ENCODE measurements around the gene CLSTN2. TPM values are rescaled to one million over a fixed set of nuclear protein-coding genes. Genes with fewer than 3 reads are reported as not detected.

Gene CLSTN2
- total RNA-seq (2022; extraction: Qiagen RNA extraction; ENCODE audit: low read depth) = 0.01 to 0.05 TPM (median 0.02 TPM) in 5 replicates

DNA sequence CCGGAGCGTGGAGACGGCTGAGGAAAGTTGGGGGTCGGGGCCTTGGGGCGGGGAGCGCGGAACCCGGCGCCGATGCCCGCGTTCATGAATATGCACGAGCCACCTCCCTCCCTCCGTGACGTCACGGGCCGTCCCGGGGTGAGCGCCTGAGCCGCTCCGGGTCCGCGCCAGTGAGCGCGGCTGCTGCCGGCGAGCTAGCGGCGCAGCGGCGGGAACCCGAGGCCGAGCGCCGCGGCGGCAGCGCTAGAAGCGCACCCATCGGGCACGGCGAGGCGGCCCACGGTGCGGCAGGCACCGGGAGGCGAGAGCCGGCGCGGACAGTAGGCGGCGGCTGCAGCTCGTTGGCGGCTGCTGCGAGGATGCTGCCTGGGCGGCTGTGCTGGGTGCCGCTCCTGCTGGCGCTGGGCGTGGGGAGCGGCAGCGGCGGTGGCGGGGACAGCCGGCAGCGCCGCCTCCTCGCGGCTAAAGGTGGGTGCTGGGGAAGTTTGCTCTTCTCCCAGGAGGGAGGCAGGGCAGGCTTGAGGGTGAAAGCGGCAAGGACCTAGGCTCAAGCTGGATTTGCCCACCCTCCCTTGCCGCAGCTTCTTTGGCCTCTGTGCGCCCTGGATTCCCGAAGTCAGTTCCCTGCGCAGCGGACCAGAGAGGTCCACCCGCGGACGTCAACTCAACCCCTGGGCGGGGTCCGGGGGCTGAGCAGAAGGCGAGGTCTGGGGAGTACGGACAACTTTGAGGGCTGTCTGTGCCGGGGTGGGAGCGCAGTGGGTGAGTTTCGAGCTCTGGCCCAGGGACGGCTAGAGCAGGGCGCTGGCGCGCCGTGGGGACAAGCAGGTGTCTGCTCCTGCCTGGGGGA, at the start of gene CLSTN2:
Gene CLSTN2, plus strand, starts transcription at position 170 of the 850 bp plus-strand sequence.

All from A549 treated with ZK216348 at 1 μM for 4 hours (cell line).